ENCODE results near the gene GNPTG.

Gene GNPTG

DNA sequence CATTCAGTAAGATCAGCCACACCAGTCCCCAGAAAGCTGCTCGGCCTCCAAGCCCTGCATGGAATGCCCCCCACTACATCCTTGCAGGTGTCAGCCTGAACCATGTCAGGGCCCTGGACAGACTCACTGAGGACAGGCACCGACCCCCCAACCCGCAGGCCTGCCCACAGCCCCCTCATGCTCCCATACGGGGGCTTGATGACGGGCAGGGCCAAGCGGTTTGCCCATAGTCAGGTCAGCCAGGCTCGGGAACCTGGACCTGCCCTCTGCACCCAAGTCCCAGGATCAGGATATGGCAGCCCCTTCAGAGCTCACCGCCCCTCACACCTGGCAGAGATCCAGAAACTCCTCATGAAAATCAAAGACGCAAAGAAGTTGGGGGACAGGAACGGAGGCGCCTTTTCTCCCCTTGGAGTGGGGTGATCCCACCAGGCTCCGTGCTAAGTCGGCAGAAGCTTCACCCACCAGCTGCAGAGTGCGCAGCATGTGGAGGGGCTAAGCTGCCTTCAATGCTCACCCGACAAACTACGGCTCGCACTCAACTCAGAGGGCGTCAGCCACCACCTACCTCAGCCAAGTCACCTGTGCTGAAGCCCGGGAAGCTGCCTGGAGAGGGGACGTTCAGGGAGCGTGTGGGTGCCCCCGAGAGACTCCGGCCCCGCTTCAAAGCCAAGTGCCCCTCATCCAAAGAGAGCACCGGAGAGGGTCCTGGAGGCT lies 26.5 kb downstream of the GNPTG start:
- no peak for DNase-seq (ENCODE audit: low spot score)
- peak overlapping the region; percentile 83 for H3K27ac ChIP-seq
- ChIA-PET CTCF (interaction anchor here (0.6 to 2.3 kb wide), 3 partner anchors 9 to 136 kb away, joined by 3 to 7 read pairs (median 3); no protein-coding TSS in a partner anchor), POLR2A (ENCODE audit: low non-redundant PET) (interaction anchor here (0.6 kb wide), 1 partner anchor 201 kb away, joined by 3 read pairs; no protein-coding TSS in a partner anchor)
- TF ChIP-seq, protein P1, sequence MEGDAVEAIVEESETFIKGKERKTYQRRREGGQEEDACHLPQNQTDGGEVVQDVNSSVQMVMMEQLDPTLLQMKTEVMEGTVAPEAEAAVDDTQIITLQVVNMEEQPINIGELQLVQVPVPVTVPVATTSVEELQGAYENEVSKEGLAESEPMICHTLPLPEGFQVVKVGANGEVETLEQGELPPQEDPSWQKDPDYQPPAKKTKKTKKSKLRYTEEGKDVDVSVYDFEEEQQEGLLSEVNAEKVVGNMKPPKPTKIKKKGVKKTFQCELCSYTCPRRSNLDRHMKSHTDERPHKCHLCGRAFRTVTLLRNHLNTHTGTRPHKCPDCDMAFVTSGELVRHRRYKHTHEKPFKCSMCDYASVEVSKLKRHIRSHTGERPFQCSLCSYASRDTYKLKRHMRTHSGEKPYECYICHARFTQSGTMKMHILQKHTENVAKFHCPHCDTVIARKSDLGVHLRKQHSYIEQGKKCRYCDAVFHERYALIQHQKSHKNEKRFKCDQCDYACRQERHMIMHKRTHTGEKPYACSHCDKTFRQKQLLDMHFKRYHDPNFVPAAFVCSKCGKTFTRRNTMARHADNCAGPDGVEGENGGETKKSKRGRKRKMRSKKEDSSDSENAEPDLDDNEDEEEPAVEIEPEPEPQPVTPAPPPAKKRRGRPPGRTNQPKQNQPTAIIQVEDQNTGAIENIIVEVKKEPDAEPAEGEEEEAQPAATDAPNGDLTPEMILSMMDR (conservative IDR thresholded peaks at IDR 0.05; ENCODE audit: low read depth), result no peak

DNA sequence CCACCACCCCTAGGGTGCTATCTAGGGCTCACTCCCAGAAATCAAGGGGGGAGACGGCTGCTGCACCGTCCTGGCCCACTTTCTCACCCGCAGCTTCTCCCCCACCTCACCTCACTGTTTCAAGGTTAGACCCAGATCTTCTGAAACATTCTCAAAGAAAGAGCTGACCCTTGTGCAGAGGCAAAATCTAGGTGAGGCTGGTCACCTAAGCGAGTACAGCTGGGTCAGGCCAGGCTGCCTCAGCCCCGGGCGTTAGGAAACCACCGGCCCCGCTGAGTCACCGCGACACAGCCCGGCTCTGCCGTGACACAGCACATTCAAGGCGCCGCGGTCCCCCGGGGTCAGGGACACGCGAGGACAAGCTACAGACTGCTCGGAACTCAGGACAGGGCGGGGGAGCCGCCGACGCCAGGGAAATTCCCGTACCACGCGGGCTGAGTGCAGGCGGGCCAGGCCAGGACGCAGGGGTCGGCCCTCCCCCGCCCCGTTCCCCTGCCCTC lies 27.1 kb downstream of the GNPTG start:
- POLR2A ChIA-PET (ENCODE audit: low non-redundant PET), result no interaction called here
- CTCF ChIA-PET, result interaction anchor here (0.6 to 2.3 kb wide), 2 partner anchors 16 to 136 kb away, joined by 3 to 7 read pairs; no protein-coding TSS in a partner anchor
- TF ChIP-seq, protein P1 (conservative IDR thresholded peaks at IDR 0.05; ENCODE audit: low read depth), result no peak
- peak; percentile 84 for DNase-seq (ENCODE audit: low spot score)
- peak overlapping the region; percentile 83 for H3K27ac ChIP-seq

DNA sequence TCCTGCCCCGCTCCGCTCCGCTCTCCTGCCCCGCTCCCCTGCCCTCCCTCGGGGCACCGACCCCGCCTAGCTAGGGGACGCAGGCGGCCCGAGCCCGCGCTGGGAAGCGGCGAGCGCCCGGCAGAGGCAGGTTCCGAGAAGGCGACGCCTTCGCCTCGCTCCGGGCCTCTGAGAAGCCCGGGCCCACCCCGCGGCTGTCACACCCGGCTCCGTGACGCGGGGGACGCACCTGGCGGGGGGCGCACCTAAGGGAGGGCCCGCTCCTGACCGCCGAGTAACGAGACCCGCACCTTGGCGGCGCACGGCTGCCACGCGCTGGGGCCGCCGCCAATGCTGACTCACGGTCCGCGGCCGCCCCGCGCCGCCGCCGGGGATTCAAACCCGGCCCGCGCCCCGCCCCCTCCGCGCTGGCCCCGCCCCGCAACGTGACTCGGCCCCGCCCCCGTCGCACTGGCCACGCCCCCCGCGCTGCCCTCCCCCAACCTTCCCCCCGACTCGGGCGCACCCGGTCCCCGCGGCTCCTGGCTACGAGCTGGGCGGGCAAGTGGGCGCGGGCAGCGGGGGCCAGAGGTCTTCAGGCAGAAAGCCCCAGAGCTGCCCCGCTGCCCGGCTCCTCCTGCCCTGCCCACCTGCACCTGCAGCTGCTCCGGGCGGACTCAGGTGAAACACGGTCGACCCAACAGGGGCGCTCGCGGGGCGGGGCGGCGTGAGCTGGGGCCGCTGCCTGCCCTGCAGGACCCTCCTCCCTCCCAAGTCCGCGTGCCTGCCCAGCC lies 27.8 kb downstream of the GNPTG start:
- peak; percentile 73 for DNase-seq (ENCODE audit: low spot score)
- ChIA-PET POLR2A (ENCODE audit: low non-redundant PET) (interaction anchor here (0.6 to 1.1 kb wide), 4 partner anchors 19 to 1632 kb away, joined by 3 to 7 read pairs (median 3); partner anchors contain the start of gene UQCC4), CTCF (interaction anchor here (0.5 to 2.3 kb wide), 2 partner anchors 16 to 199 kb away, joined by 4 to 7 read pairs; no protein-coding TSS in a partner anchor)

DNA sequence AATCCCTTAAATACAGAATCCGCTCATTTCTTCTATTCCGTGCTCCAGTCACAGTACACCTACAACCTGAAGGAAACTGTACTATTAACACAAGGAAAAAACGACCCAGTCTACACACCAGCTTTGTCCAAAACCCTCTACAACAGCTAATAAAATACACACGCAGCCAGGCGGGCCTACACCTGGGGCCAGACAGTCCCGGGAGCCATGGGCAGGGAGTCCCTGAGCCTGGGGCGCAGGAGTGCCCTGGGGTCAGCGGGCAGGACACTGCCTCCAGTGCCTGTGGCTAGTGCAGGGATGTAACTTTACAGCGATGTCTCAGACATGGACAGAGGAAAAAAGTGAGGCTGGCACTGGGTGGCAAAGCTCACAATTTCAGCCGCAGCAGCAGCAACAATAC lies 28.5 kb downstream of the GNPTG start:
- ChIA-PET POLR2A (ENCODE audit: low non-redundant PET) (interaction anchor here (0.6 to 1.1 kb wide), 4 partner anchors 18 to 1631 kb away, joined by 3 to 7 read pairs (median 3); partner anchors contain the start of gene UQCC4), CTCF (interaction anchor here (0.6 kb wide), 1 partner anchor 110 kb away, joined by 3 read pairs; no protein-coding TSS in a partner anchor)
- TF ChIP-seq, protein P1 (conservative IDR thresholded peaks at IDR 0.05; ENCODE audit: low read depth), result no peak
- no peak for DNase-seq (ENCODE audit: low spot score)
- H3K27ac ChIP-seq, result peak overlapping the region; percentile 83

More for the DNA sequence above, 27.8 kb downstream of the GNPTG start:
- TF ChIP-seq, protein P1 (conservative IDR thresholded peaks at IDR 0.05; ENCODE audit: low read depth), result no peak
- H3K27ac ChIP-seq, result peak overlapping the region; percentile 83

DNA sequence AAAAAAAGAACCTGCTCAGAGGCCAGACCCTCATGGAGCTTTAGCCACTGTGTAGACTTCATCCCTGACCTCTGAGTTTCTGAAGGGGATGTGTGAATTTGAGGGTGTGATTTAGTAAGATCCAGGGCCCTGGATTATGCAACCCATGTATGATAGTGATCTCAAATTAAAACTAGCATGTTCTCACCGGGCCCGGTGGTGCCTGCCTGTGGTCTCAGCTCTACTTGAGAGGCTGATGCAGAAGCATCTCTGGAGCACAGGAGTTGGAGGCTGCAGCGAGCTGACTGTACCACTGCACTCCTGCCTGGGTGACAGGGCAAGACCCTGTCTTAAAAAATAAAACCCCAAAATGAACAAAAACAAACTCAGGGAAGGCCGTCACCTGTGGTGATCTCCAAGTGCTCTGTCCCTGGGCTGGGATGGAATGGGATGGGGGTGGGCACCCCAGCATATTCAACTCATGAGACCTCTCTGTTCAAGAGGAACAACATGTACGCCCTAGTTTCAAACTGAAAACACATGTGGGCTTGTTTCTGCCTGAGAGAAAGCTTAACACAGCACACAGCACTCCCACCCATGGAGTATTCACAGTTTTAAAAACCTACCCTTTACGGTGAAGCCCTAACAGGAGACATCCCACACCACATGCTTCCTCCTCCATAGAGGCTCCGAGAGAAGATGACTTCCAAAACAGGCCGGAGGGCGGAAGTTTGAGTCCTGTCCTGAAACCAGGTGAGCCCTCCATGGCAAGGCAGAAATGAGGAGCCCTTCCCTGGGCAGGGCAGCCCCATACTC lies 30.1 kb downstream of the GNPTG start:
- peak overlapping the region; percentile 3; the same call in 1 of the 2 replicates for H3K27ac ChIP-seq
- CTCF ChIA-PET, result no interaction called here
- POLR2A ChIA-PET (ENCODE audit: low non-redundant PET), result no interaction called here
- TF ChIP-seq, protein P1 (conservative IDR thresholded peaks at IDR 0.05; ENCODE audit: low read depth), result no peak
- DNase-seq (ENCODE audit: low spot score), result no peak
